Liver (tissue), 9 donors: ENCODE data around the gene GARIN5A. TPM values are rescaled to one million over a fixed set of nuclear protein-coding genes. Genes with fewer than 3 reads are reported as not detected.

ENCODE experiments used
- DNase-seq: peaks from one replicate; pipeline ENCODE4 v3.0.0-alpha.2; 2017; ENCODE audit warnings: low spot score
- H3K27ac ChIP-seq, 2 donors: one replicate each; pipeline ENCODE4 v1.7.0; 2013; ENCODE audit warnings: inconsistent platforms in 2 of 2, low read length in 2 of 2, control low read depth in 1 of 2, low read depth in 1 of 2, mild to moderate bottlenecking in 1 of 2
- H3K27me3 ChIP-seq, 4 donors: one replicate each; pipeline versions ENCODE4 v1.6.1 to v1.7.0; 2013; ENCODE audit warnings: low read length in 3 of 4, inconsistent platforms in 1 of 4, mild to moderate bottlenecking in 1 of 4, moderate library complexity in 1 of 4; ENCODE audit not compliant: control insufficient read depth in 4 of 4, insufficient read depth in 4 of 4
- H3K36me3 ChIP-seq, 4 donors: one replicate each; pipeline versions ENCODE4 v1.6.1 to v1.7.0; 2013; ENCODE audit warnings: low read length in 3 of 4, mild to moderate bottlenecking in 3 of 4, low read depth in 1 of 4, moderate library complexity in 1 of 4; ENCODE audit not compliant: control insufficient read depth in 4 of 4, insufficient read depth in 3 of 4
- H3K4me1 ChIP-seq, 4 donors: one replicate each; pipeline versions ENCODE4 v1.6.1 to v1.7.0; 2013; ENCODE audit warnings: low read length in 3 of 4, mild to moderate bottlenecking in 3 of 4, moderate library complexity in 1 of 4; ENCODE audit not compliant: control insufficient read depth in 4 of 4, insufficient read depth in 4 of 4
- H3K4me3 ChIP-seq, 3 donors: one replicate each; pipeline versions ENCODE4 v1.6.1 to v1.7.0; 2013; ENCODE audit warnings: low read length in 3 of 3, control low read depth in 1 of 3, low read depth in 1 of 3, mild to moderate bottlenecking in 1 of 3
- H3K9ac ChIP-seq, 2 donors: one replicate each; pipeline ENCODE4 v1.7.0; 2013; ENCODE audit warnings: low read length in 2 of 2, mild to moderate bottlenecking in 2 of 2, moderate library complexity in 2 of 2, control low read depth in 1 of 2, low read depth in 1 of 2
- H3K9me3 ChIP-seq, 4 donors: one replicate each; pipeline versions ENCODE4 v1.6.1 to v1.7.0; 2013; ENCODE audit warnings: low read length in 3 of 4; ENCODE audit not compliant: control insufficient read depth in 4 of 4
- ATF3 ChIP-seq: IDR thresholded peaks from 2 replicates; pipeline ENCODE4 v1.6.1; 2016; ENCODE audit warnings: antibody characterized with exemption
- EGR1 ChIP-seq, 2 donors: IDR thresholded peaks; 2 replicates each; pipeline ENCODE4 v1.6.1; 2016 to 2018; ENCODE audit warnings: antibody characterized with exemption in 2 of 2, low read depth in 2 of 2
- FOXA1 ChIP-seq: IDR thresholded peaks from 2 replicates; pipeline ENCODE4 v1.6.1; 2016; ENCODE audit warnings: antibody characterized with exemption
- HNF4A ChIP-seq, 2 donors: conservative IDR thresholded peaks; 2 replicates each; pipeline ENCODE4 v1.6.1; 2016; ENCODE audit warnings: antibody characterized with exemption in 2 of 2, mild to moderate bottlenecking in 2 of 2
- HNF4G ChIP-seq: IDR thresholded peaks from 2 replicates; pipeline ENCODE4 v1.6.1; 2016; ENCODE audit warnings: antibody characterized with exemption
- JUND ChIP-seq, 2 donors: IDR thresholded peaks; 2 replicates each; pipeline ENCODE4 v1.6.1; 2016; ENCODE audit warnings: antibody characterized with exemption in 2 of 2
- RAD21 ChIP-seq, 2 donors: IDR thresholded peaks; 2 replicates each; pipeline ENCODE4 v1.6.1; 2016; ENCODE audit warnings: antibody characterized with exemption in 2 of 2, mild to moderate bottlenecking in 2 of 2
- RXRA ChIP-seq, 2 donors: IDR thresholded peaks; 2 replicates each; pipeline ENCODE4 v1.6.1; 2017 to 2018; ENCODE audit warnings: antibody characterized with exemption in 2 of 2, mild to moderate bottlenecking in 1 of 2
- SP1 ChIP-seq: IDR thresholded peaks from 2 replicates; pipeline ENCODE4 v1.6.1; 2018; ENCODE audit warnings: antibody characterized with exemption, mild to moderate bottlenecking
- YY1 ChIP-seq: IDR thresholded peaks from 2 replicates; pipeline ENCODE4 v1.6.1; 2016; ENCODE audit warnings: antibody characterized with exemption, mild to moderate bottlenecking
- ZBTB33 ChIP-seq: IDR thresholded peaks from 2 replicates; pipeline ENCODE4 v1.6.1; 2016; ENCODE audit warnings: antibody characterized with exemption
- WGBS: extraction: QIAGEN DNeasy Blood & Tissue Kit; methylation state at CpG from one replicate; pipeline ENCODE4 v1.1.7; 2013; 5-methylcytosine and 5-hydroxymethylcytosine counted together
- polyA plus RNA-seq, 2 donors: library from polyadenylated mRNA; stranded (reverse) in 1 of 2; unstranded in 1 of 2; fragments of 200-250 nt in 1 of 2; fragments of >200 nt in 1 of 2; fragmentation: Nextera tagmentation in 1 of 2; extraction: Ambion mirVana in 1 of 2; gene quantifications; one replicate each; pipeline versions ENCODE4 v1.2.1 to v1.2.3, GENCODE V29; 2013 to 2015
- total RNA-seq, 2 donors: library from RNA; depleted of rRNA; stranded (reverse); fragments of >200 nt; gene quantifications; one replicate each; pipeline ENCODE4 v1.2.3, GENCODE V29; 2014
- TF ChIP-seq, protein P1 (sequence below): IDR thresholded peaks from 2 replicates; pipeline ENCODE4 v1.6.1; 2016; ENCODE audit warnings: antibody characterized with exemption
- TF ChIP-seq, protein P2 (sequence below): IDR thresholded peaks from 2 replicates; pipeline ENCODE4 v1.6.1; 2016; ENCODE audit warnings: antibody characterized with exemption, mild to moderate bottlenecking
- donor health status: healthy.
- donor health status: healthy.
- donor health status: healthy.
- donor health status: healthy.
- donor health status: healthy.

The GARIN5A gene
- total and polyA plus RNA-seq, 4 donors: 0.42 to 1.7 (median 1.1) TPM

DNA sequence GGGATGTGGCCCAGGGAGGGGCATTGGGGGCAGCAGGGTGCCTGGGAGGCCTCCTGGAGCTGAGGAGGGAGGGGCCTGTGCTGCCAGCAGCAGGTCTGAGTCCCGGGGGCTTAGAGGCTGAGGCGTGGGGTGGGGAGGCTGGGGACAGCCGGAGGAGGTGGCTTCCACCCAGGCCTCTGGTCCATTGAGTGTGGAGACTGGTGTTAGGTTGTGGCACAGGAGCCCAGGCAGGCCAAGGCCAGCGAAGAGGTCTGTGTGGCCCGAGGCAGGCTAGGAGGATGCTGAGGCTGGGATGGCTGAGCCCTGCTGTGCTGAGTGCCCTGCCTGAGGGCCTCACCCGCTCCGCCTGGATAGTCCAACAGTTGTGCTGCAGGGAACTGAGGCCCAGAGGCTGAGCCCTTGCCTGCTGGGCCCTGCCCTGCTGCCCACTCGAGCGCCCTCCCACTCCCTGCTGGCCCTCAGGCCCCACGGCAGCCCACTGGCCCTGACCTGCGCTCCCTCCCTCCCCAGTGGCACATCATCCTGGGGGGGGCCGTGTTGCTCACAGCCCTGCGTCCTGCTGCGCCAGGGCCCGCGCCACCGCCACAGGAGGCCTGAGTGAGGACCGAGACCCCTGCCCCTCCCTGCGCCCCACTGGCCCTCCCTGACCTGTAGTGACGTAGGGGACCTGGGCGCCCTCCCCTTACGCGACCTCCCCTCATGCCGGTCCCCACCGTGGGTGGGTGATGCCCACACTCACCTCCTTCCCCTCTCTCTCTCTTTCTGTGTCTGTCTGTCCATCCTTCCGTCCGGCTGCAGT is 4.9 kb upstream of the GARIN5A start:
- H3K27ac ChIP-seq: no peak overlapping the region
- WGBS: 94% methylated on average over 27 of the region's 27 CpGs
- peaks cover 7 to 38% (median 11%) of the 10 kb centered on the region in 4 donors for H3K36me3 ChIP-seq
- no peaks in the 10 kb centered on the region for H3K9me3 ChIP-seq
- peaks cover 1 to 12% (median 10%) of the 10 kb centered on the region in 4 donors for H3K4me1 ChIP-seq
- DNase-seq: no peak
- no peak overlapping the region for H3K4me3 ChIP-seq
- TF ChIP-seq JUND (IDR thresholded peaks at IDR 0.05) (no peak), RXRA (IDR thresholded peaks at IDR 0.05) (no peak), ATF3 (no peak), EGR1 (IDR thresholded peaks at IDR 0.05; ENCODE audit: low read depth in 2 of 2) (no peak), FOXA1 (no peak), HNF4A (conservative IDR thresholded peaks at IDR 0.05) (no peak), RAD21 (IDR thresholded peaks at IDR 0.05) (no peak), HNF4G (no peak)
- H3K27me3 ChIP-seq: no peaks in the 10 kb centered on the region
- no peak overlapping the region for H3K9ac ChIP-seq

DNA sequence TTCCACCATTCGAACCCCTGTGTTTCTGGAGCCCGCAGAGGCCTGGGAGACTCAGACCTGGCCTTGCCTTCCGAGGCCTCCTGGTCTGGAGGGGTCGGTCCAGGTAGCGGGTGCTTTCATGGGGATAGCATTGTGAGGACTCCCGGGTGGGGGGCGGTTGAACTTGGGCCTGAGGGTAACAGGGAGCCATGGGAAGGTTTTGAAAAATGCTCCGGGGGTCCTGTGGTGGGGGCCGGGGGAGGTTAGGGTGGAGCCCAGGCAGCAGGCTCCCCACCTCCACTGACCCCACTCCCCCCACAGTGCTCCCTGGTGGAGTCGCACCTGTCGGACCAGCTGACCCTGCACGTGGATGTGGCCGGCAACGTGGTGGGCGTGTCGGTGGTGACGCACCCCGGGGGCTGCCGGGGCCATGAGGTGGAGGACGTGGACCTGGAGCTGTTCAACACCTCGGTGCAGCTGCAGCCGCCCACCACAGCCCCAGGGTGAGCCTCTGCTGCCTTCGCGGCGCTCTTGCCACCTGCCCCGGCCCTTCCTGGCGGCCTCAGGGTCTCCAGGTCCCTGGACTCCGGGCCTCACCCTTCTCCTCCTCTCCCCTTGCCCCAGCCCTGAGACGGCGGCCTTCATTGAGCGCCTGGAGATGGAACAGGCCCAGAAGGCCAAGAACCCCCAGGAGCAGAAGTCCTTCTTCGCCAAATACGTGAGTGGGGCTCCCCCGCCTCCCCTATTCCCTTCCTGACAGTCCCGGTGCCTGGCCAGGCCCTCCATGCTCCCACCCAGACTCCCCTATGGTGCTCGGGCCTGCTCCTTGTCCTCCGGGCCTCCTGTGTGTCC is 3.8 kb upstream of the GARIN5A start:
- no peaks in the 10 kb centered on the region for H3K27me3 ChIP-seq
- H3K36me3 ChIP-seq: peaks cover 7 to 38% (median 11%) of the 10 kb centered on the region in 4 donors
- no peaks in the 10 kb centered on the region for H3K9me3 ChIP-seq
- no peak for DNase-seq
- WGBS: 94% methylated on average over 37 of the region's 37 CpGs
- no peak overlapping the region for H3K9ac ChIP-seq
- no peak for TF ChIP-seq ZBTB33
- no peak for TF ChIP-seq EGR1 (IDR thresholded peaks at IDR 0.05; ENCODE audit: low read depth in 2 of 2)
- TF ChIP-seq, protein P1, sequence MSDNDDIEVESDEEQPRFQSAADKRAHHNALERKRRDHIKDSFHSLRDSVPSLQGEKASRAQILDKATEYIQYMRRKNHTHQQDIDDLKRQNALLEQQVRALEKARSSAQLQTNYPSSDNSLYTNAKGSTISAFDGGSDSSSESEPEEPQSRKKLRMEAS: no peak
- TF ChIP-seq ATF3: no peak
- TF ChIP-seq YY1: no peak
- TF ChIP-seq HNF4G: no peak
- TF ChIP-seq SP1: no peak
- H3K4me1 ChIP-seq: peaks cover 5 to 18% (median 14%) of the 10 kb centered on the region in 4 donors
- no peak overlapping the region for H3K4me3 ChIP-seq
- no peak overlapping the region for H3K27ac ChIP-seq

DNA sequence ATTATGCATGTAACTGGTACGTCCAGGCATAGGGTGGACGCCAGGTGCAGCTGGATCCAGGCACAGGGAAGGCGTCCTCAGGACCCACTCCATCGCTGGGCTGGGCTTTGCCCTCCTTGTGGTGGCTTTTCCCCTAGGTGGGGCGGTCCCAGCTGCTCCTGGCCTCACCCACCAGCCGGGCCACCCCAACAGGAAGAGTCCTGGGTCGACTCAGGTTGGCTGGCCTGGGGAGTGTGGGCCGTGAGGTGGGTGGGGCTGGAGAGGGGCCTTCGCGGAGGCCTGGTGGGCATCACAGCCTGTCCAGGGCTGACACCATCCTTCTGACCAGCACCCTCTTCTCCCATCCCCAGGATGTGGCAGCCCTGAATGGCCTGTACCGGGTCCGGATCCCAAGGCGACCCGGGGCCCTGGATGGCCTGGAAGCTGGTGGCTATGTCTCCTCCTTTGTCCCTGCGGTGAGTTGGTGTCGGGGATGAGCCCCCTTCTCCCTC is 3.2 kb upstream of the GARIN5A start:
- Histone ChIP-seq H3K27ac (no peak overlapping the region), H3K4me1 (peaks cover 5 to 19% (median 15%) of the 10 kb centered on the region in 4 donors), H3K9me3 (no peaks in the 10 kb centered on the region), H3K27me3 (no peaks in the 10 kb centered on the region), H3K36me3 (peaks cover 7 to 38% (median 11%) of the 10 kb centered on the region in 4 donors), H3K9ac (no peak overlapping the region), H3K4me3 (no peak overlapping the region)
- WGBS: 97% methylated on average over 16 of the region's 16 CpGs
- no peak for TF ChIP-seq JUND (IDR thresholded peaks at IDR 0.05)
- TF ChIP-seq, protein P2, sequence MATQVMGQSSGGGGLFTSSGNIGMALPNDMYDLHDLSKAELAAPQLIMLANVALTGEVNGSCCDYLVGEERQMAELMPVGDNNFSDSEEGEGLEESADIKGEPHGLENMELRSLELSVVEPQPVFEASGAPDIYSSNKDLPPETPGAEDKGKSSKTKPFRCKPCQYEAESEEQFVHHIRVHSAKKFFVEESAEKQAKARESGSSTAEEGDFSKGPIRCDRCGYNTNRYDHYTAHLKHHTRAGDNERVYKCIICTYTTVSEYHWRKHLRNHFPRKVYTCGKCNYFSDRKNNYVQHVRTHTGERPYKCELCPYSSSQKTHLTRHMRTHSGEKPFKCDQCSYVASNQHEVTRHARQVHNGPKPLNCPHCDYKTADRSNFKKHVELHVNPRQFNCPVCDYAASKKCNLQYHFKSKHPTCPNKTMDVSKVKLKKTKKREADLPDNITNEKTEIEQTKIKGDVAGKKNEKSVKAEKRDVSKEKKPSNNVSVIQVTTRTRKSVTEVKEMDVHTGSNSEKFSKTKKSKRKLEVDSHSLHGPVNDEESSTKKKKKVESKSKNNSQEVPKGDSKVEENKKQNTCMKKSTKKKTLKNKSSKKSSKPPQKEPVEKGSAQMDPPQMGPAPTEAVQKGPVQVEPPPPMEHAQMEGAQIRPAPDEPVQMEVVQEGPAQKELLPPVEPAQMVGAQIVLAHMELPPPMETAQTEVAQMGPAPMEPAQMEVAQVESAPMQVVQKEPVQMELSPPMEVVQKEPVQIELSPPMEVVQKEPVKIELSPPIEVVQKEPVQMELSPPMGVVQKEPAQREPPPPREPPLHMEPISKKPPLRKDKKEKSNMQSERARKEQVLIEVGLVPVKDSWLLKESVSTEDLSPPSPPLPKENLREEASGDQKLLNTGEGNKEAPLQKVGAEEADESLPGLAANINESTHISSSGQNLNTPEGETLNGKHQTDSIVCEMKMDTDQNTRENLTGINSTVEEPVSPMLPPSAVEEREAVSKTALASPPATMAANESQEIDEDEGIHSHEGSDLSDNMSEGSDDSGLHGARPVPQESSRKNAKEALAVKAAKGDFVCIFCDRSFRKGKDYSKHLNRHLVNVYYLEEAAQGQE: no peak
- TF ChIP-seq RAD21 (IDR thresholded peaks at IDR 0.05): no peak
- no peak for TF ChIP-seq HNF4A (conservative IDR thresholded peaks at IDR 0.05)
- TF ChIP-seq ZBTB33: no peak
- no peak for TF ChIP-seq RXRA (IDR thresholded peaks at IDR 0.05)
- no peak for TF ChIP-seq FOXA1
- TF ChIP-seq, protein P1: no peak
- no peak for TF ChIP-seq ATF3
- no peak for DNase-seq
